Chondrocyte (in vitro differentiated cells): ENCODE data around the gene SCNN1B. TPM values are rescaled to one million over a fixed set of nuclear protein-coding genes. Genes with fewer than 3 reads are reported as not detected.
A peak's percentile ranks its signal among the peaks of the same experiment; 100 is the strongest.
"Not testable (repeated sequence)": the region's sequence is repeated elsewhere in the genome, so short reads cannot be mapped to it uniquely, and the experiment has no call there.

Experiments used
- DNase-seq: peaks from one replicate; pipeline ENCODE4 v3.0.0; 2021; ENCODE audit warnings: mixed read lengths, low spot score
- H3K27ac Mint-ChIP-seq: one replicate; pipeline ENCODE4 v1.8.0; 2021; ENCODE audit warnings: mild to moderate bottlenecking, moderate library complexity, mixed read lengths; ENCODE audit not compliant: unreplicated experiment
- H3K27me3 Mint-ChIP-seq: 2 replicates; pipeline ENCODE4 v1.8.0; 2021; ENCODE audit warnings: low read depth, mixed read lengths
- H3K36me3 Mint-ChIP-seq: 2 replicates; pipeline ENCODE4 v1.8.0; 2021; ENCODE audit warnings: low read depth, mixed read lengths
- H3K4me1 Mint-ChIP-seq: 2 replicates; pipeline ENCODE4 v1.8.0; 2021; ENCODE audit warnings: low read depth, mild to moderate bottlenecking, mixed read lengths
- H3K4me3 Mint-ChIP-seq: one replicate; pipeline ENCODE4 v1.8.0; 2021; ENCODE audit warnings: mild to moderate bottlenecking, moderate library complexity, mixed read lengths; ENCODE audit not compliant: unreplicated experiment
- H3K9me3 Mint-ChIP-seq: 2 replicates; pipeline ENCODE4 v1.8.0; 2021; ENCODE audit warnings: low read depth, mixed read lengths
- total RNA-seq: library from RNA; stranded (reverse); gene quantifications from 3 replicates; pipeline ENCODE4 v1.2.1, GENCODE V29; 2021
- TF ChIP-seq, protein P1 (sequence below): fragments of 200-600 bp; sonication (generic); IDR thresholded peaks from 2 replicates; pipeline ENCODE4 v1.5.0; 2021; ENCODE audit warnings: antibody characterized with exemption, mild to moderate bottlenecking, moderate library complexity

SCNN1B gene
- total RNA-seq, 1 donor from 2014 or later: not detected

DNA sequence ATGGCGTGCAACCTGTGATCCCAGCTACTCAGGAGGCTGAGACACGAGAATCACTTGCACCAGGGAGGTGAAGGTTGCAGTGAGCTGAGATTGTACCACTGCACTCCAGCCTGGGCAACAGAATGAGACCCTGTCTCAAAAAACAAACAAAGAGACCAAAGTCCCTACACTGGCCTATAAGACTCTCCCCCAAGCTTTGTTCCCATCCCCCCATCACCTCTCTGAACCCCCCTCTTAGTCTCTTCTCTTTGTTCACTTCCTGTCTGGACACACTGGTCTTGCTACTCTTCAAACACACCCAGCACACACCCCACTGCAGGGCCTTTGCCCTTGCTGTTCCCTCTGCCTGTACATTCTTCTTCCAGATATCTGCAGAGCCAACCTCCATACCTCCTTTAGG is 7.8 kb upstream of the SCNN1B start:
- Mint-ChIP-seq H3K4me1 (no peaks in the 10 kb centered on the region), H3K27ac (no peak overlapping the region), H3K27me3 (peaks cover 17% of the 10 kb centered on the region), H3K9me3 (no peaks in the 10 kb centered on the region), H3K4me3 (no peak overlapping the region), H3K36me3 (no peaks in the 10 kb centered on the region)
- TF ChIP-seq, protein P1, sequence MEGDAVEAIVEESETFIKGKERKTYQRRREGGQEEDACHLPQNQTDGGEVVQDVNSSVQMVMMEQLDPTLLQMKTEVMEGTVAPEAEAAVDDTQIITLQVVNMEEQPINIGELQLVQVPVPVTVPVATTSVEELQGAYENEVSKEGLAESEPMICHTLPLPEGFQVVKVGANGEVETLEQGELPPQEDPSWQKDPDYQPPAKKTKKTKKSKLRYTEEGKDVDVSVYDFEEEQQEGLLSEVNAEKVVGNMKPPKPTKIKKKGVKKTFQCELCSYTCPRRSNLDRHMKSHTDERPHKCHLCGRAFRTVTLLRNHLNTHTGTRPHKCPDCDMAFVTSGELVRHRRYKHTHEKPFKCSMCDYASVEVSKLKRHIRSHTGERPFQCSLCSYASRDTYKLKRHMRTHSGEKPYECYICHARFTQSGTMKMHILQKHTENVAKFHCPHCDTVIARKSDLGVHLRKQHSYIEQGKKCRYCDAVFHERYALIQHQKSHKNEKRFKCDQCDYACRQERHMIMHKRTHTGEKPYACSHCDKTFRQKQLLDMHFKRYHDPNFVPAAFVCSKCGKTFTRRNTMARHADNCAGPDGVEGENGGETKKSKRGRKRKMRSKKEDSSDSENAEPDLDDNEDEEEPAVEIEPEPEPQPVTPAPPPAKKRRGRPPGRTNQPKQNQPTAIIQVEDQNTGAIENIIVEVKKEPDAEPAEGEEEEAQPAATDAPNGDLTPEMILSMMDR: no peak
- no peak for DNase-seq

DNA sequence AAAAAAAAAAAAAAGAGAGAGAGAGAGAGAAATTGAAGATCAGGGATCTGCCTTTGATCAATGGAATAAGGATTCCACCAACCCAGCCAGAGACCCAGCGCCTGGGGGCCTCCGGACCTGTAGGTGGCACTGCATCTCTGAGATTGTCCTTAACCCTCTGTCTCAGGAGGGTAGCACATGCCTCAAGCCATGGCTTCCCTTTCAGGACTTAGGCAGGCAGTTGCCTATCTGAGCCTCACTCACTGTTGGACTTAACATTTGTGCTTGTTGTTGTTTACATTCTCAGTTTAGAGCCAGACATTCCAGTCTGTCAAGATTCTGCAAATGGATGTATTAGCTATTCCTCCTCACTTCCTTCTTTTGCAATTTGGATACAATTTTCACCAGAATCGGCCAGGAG is 5.1 kb upstream of the SCNN1B start:
- Mint-ChIP-seq H3K36me3 (peaks cover 1% of the 10 kb centered on the region), H3K4me1 (peaks cover 7% of the 10 kb centered on the region), H3K27me3 (peaks cover 31% of the 10 kb centered on the region), H3K4me3 (no peak overlapping the region), H3K27ac (no peak overlapping the region), H3K9me3 (no peaks in the 10 kb centered on the region)
- TF ChIP-seq, protein P1: peak; percentile 25
- DNase-seq: no peak

DNA sequence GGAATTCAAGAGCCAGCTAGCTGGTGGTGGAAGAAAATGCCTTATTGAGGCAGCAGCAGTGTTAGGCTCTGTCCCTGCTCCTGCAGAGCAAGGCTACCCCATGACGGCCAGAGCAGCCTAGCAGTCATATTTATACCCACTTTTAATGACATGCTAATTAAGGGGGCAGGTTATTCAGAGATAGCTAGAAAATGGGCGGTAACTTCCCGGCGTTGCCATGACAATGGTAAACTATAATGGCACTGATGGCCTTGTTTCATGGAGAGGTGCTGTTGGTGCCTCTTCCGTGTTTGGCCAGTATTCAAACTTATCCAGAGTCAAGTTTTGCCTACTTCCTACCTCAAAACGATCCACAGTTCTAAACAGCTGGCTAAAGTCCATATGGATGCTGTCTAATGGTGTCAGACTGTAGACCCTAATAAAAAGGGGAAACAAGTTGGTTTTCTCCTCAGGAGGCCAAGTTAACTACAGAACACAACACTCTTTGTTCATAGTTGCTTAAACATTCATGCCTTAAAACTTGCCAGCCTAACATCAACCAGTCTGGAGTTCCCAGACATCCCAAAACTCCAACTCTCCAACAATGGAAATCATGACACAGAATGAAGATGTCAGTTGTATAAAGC is 3.7 kb upstream of the SCNN1B start:
- TF ChIP-seq, protein P1: no peak
- Mint-ChIP-seq H3K4me1 (peaks cover 10% of the 10 kb centered on the region), H3K27ac (no peak overlapping the region), H3K9me3 (no peaks in the 10 kb centered on the region), H3K27me3 (peaks cover 41% of the 10 kb centered on the region), H3K36me3 (peaks cover 1% of the 10 kb centered on the region), H3K4me3 (no peak overlapping the region)
- DNase-seq: no peak

DNA sequence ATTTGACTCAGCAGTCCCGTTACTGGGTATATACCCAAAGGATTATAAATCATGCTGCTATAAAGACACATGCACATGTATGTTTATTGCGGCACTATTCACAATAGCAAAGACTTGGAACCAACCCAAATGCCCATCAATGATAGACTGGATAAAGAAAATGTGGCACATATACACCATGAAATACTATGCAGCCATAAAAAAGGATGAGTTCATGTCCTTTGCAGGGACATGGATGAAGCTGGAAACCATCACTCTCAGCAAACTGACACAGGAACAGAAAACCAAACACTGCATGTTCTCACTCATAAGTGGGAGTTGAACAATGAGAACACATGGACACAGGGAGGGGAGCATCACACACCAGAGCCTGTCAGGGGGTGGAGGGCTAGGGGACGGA is 2.3 kb upstream of the SCNN1B start:
- not testable (repeated sequence) for H3K9me3 Mint-ChIP-seq, H3K36me3 Mint-ChIP-seq, DNase-seq, H3K4me3 Mint-ChIP-seq, H3K27ac Mint-ChIP-seq, H3K4me1 Mint-ChIP-seq
- peaks cover 47% of the 10 kb centered on the region for H3K27me3 Mint-ChIP-seq

DNA sequence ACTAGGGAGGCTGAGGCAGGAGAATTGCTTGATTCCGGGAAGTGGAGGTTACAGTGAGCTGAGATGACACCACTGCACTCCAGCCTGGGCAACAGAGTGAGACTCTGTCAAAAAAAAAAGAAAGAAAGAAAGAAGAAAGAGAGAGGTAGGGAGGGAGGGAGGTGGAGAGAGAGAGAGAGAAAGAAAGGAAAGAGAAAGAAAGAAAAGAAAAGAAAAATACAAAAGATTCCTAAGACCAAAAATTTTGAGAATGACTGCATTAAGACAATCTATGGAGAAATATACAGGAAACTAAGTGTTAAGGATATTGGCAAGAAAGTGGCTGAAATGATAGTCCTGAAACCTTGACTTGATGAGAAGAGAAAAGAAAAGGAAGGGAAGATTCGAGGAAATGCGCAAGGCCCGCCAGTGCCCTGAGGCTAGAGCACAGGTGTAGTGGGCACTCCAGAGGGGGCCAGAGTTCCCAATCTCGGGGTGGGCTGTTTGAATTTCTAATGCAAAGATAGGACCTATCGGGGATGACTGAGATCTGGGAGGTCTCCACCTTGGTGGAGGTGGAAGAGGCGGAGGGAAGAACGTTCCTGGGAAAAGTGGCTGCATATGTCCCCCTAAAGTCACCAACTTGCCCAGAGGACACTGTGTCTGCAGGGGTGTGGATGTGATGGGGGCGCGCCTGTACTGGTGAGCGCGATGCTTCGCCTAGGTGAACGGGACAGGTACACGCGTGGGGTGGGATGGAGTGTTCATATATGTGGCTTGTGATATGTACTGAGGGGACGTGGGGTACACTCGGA is 654 bp upstream of the SCNN1B start:
- Mint-ChIP-seq H3K36me3 (peaks cover 1% of the 10 kb centered on the region), H3K27ac (no peak overlapping the region)

More for the DNA sequence above, 654 bp upstream of the SCNN1B start:
- DNase-seq: no peak
- peak overlapping the region; percentile 13 for H3K4me3 Mint-ChIP-seq
- peaks cover 10% of the 10 kb centered on the region for H3K4me1 Mint-ChIP-seq
- TF ChIP-seq, protein P1: no peak
- H3K27me3 Mint-ChIP-seq: peaks cover 44% of the 10 kb centered on the region
- H3K9me3 Mint-ChIP-seq: no peaks in the 10 kb centered on the region
